H1 (cell line): ENCODE data around the gene PCNX4. TPM values are rescaled to one million over a fixed set of nuclear protein-coding genes. Genes with fewer than 3 reads are reported as not detected.

Experiments used
- CTCF ChIA-PET: fragments of 300-600 bp; sonication (Branson Sonifier 250); formaldehyde crosslinking; loops from one replicate; lab custom pipeline; 2021; ENCODE audit not compliant: partially characterized antibody; lab: Charles Lee
- POLR2A ChIA-PET: fragments of 300-600 bp; sonication (Branson Sonifier 250); formaldehyde crosslinking; loops from one replicate; lab custom pipeline; 2021; ENCODE audit warnings: inconsistent platforms; ENCODE audit not compliant: partially characterized antibody; lab: Charles Lee
- DNase-seq, 2 experiments: peaks; one replicate each; pipeline versions ENCODE4 v3.0.0 to v3.0.0-alpha.2; 2010 to 2022; ENCODE audit warnings: low spot score in 2 of 2, low read depth in 1 of 2, mixed read lengths in 1 of 2
- FAIRE-seq: peaks from 2 replicates; lab custom pipeline; 2011; peaks lifted over from hg19 to GRCh38; lab: Jason Lieb, UNC
- H2AFZ ChIP-seq: 2 replicates; pipeline ENCODE4 v1.8.1; 2012; ENCODE audit warnings: low read length, inconsistent platforms
- H2AK5ac ChIP-seq: 2 replicates; pipeline ENCODE4 v1.6.1; 2013; ENCODE audit warnings: low read depth, low read length
- H2BK120ac ChIP-seq: replicated peaks from 2 replicates; pipeline ENCODE3; 2013; ENCODE audit warnings: low read depth, low read length, inconsistent platforms
- H2BK12ac ChIP-seq: 2 replicates; pipeline ENCODE4 v1.6.1; 2013; ENCODE audit warnings: low read depth, low read length
- H2BK15ac ChIP-seq: 2 replicates; pipeline ENCODE4 v1.6.1; 2013; ENCODE audit warnings: low read length
- H2BK20ac ChIP-seq: 2 replicates; pipeline ENCODE4 v1.6.1; 2013; ENCODE audit warnings: low read length
- H2BK5ac ChIP-seq: 2 replicates; pipeline ENCODE4 v1.6.1; 2013; ENCODE audit warnings: low read depth, low read length
- H3K14ac ChIP-seq: 2 replicates; pipeline ENCODE4 v1.6.1; 2013; ENCODE audit warnings: inconsistent platforms; ENCODE audit not compliant: insufficient read length
- H3K18ac ChIP-seq: 2 replicates; pipeline ENCODE4 v1.6.1; 2013; ENCODE audit warnings: low read length; ENCODE audit errors: extremely low read depth
- H3K23ac ChIP-seq: 2 replicates; pipeline ENCODE4 v1.6.1; 2013; ENCODE audit warnings: inconsistent platforms; ENCODE audit not compliant: insufficient read length
- H3K23me2 ChIP-seq: 2 replicates; pipeline ENCODE4 v1.6.1; 2013; ENCODE audit warnings: low read depth, low read length
- H3K27ac ChIP-seq: 2 replicates; pipeline ENCODE4 v1.6.1; 2011; ENCODE audit warnings: low read depth, low read length, inconsistent platforms
- H3K27me3 ChIP-seq, 4 experiments: replicated peaks in 1 of 4; 1 replicate in 1 of 4; 2 replicates in 3 of 4; pipeline versions ENCODE4 v1.6.1 to v1.8.1; 2011 to 2013; ENCODE audit warnings: low read length in 3 of 4, mild to moderate bottlenecking in 3 of 4, inconsistent platforms in 2 of 4, mixed read lengths in 2 of 4, moderate library complexity in 1 of 4; ENCODE audit not compliant: control insufficient read depth in 3 of 4, insufficient read depth in 3 of 4; ENCODE audit errors: extremely low read depth in 1 of 4
- H3K36me3 ChIP-seq, 4 experiments: 2 replicates each; pipeline versions ENCODE4 v1.6.1 to v1.8.1; 2011 to 2013; ENCODE audit warnings: mild to moderate bottlenecking in 4 of 4, low read length in 3 of 4, moderate library complexity in 2 of 4, control low read depth in 1 of 4, inconsistent platforms in 1 of 4; ENCODE audit not compliant: insufficient read depth in 4 of 4, control insufficient read depth in 2 of 4
- H3K4ac ChIP-seq: replicated peaks from 2 replicates; pipeline ENCODE3; 2013; ENCODE audit warnings: low read length, low read depth, mixed read lengths, inconsistent platforms; ENCODE audit not compliant: insufficient read length
- H3K4me1 ChIP-seq, 4 experiments: replicated peaks in 1 of 4; 1 replicate in 1 of 4; 2 replicates in 3 of 4; pipeline versions ENCODE4 v1.6.1 to v1.8.1; 2011 to 2013; ENCODE audit warnings: low read length in 3 of 4, inconsistent platforms in 2 of 4, mixed read lengths in 1 of 4; ENCODE audit not compliant: insufficient read depth in 4 of 4, control insufficient read depth in 3 of 4
- H3K4me2 ChIP-seq, 2 experiments: 2 replicates each; pipeline versions ENCODE4 v1.6.1 to v1.8.1; 2011 to 2013; ENCODE audit warnings: low read depth in 2 of 2, low read length in 2 of 2, control low read depth in 1 of 2, inconsistent platforms in 1 of 2, mild to moderate bottlenecking in 1 of 2; ENCODE audit not compliant: insufficient read depth in 1 of 2
- H3K4me3 ChIP-seq, 4 experiments: fragments of 200-600, 300-600 bp in 1 of 4; sonication (generic), shearing (Covaris generic), sonication (Bioruptor Twin) in 1 of 4; 2 replicates each; pipeline versions ENCODE4 v1.5.1 to v1.8.1; 2011 to 2016; ENCODE audit warnings: low read length in 4 of 4, low read depth in 3 of 4, control low read depth in 2 of 4, inconsistent platforms in 2 of 4, mild to moderate bottlenecking in 2 of 4, mixed read lengths in 1 of 4, moderate library complexity in 1 of 4; ENCODE audit not compliant: insufficient read depth in 2 of 4; ENCODE audit errors: extremely low read depth in 1 of 4
- H3K56ac ChIP-seq: replicated peaks from 2 replicates; pipeline ENCODE3; 2013; ENCODE audit warnings: low read depth, mild to moderate bottlenecking, mixed read lengths, low read length, inconsistent platforms; ENCODE audit not compliant: insufficient read length
- H3K79me1 ChIP-seq: 2 replicates; pipeline ENCODE4 v1.6.1; 2013; ENCODE audit warnings: low read depth, low read length, control low read depth
- H3K79me2 ChIP-seq, 2 experiments: 2 replicates each; pipeline versions ENCODE4 v1.6.1 to v1.8.1; 2012 to 2013; ENCODE audit warnings: low read length in 2 of 2, mild to moderate bottlenecking in 2 of 2, inconsistent platforms in 1 of 2; ENCODE audit not compliant: insufficient read depth in 2 of 2, control insufficient read depth in 1 of 2
- H3K9ac ChIP-seq, 4 experiments: replicated peaks in 1 of 4; 1 replicate in 1 of 4; 2 replicates in 3 of 4; pipeline versions ENCODE4 v1.6.1 to v1.8.1; 2011 to 2013; ENCODE audit warnings: low read depth in 3 of 4, low read length in 3 of 4, control low read depth in 2 of 4, mild to moderate bottlenecking in 2 of 4, moderate library complexity in 2 of 4, inconsistent platforms in 1 of 4; ENCODE audit errors: extremely low read depth in 1 of 4
- H3K9me3 ChIP-seq, 2 experiments: 2 replicates each; pipeline versions ENCODE4 v1.6.1 to v1.8.1; 2012 to 2013; ENCODE audit warnings: mild to moderate bottlenecking in 2 of 2, moderate library complexity in 2 of 2, control low read depth in 1 of 2, inconsistent platforms in 1 of 2, low read depth in 1 of 2, low read length in 1 of 2, mixed read lengths in 1 of 2; ENCODE audit not compliant: insufficient read depth in 2 of 2
- H4K20me1 ChIP-seq, 2 experiments: replicated peaks in 1 of 2; 2 replicates each; pipeline versions ENCODE3 to v1.8.1; 2011 to 2013; ENCODE audit warnings: inconsistent platforms in 2 of 2, low read length in 2 of 2, mild to moderate bottlenecking in 1 of 2; ENCODE audit not compliant: insufficient read depth in 2 of 2, control insufficient read depth in 1 of 2
- H4K5ac ChIP-seq: 2 replicates; pipeline ENCODE4 v1.6.1; 2013; ENCODE audit warnings: low read length, low read depth, mixed read lengths, inconsistent platforms; ENCODE audit not compliant: insufficient read length
- H4K8ac ChIP-seq: 2 replicates; pipeline ENCODE4 v1.8.0; 2013; ENCODE audit warnings: mild to moderate bottlenecking, moderate library complexity, low read length, inconsistent platforms; ENCODE audit not compliant: insufficient read depth; ENCODE audit errors: extremely low read depth
- H4K91ac ChIP-seq: replicated peaks from 2 replicates; pipeline ENCODE3; 2013; ENCODE audit warnings: low read length, mixed read lengths, inconsistent platforms; ENCODE audit not compliant: insufficient read length
- ATF2 ChIP-seq: IDR thresholded peaks from 2 replicates; pipeline ENCODE4 v1.6.1; 2012; ENCODE audit warnings: low read length, inconsistent platforms
- CBX8 ChIP-seq: fragments of 300-800, 300-1000 bp; sonication (generic); IDR thresholded peaks from 2 replicates; pipeline ENCODE4 v1.7.1; 2016; ENCODE audit warnings: low read depth, low read length, borderline replicate concordance
- CTCF ChIP-seq, 3 experiments: IDR thresholded peaks; 1 replicate in 2 of 3; 2 replicates in 1 of 3; pipeline versions ENCODE4 v1.5.1 to v1.6.1; 2011; ENCODE audit warnings: low read length in 3 of 3, mild to moderate bottlenecking in 3 of 3, inconsistent platforms in 2 of 3, low read depth in 1 of 3, moderate library complexity in 1 of 3; ENCODE audit not compliant: insufficient read depth in 1 of 3; ENCODE audit errors: control extremely low read depth in 1 of 3
- EGR1 ChIP-seq: IDR thresholded peaks from 2 replicates; pipeline ENCODE4 v1.6.1; 2011; ENCODE audit warnings: low read depth, low read length, borderline replicate concordance
- JUND ChIP-seq: IDR thresholded peaks from 2 replicates; pipeline ENCODE4 v1.6.1; 2011; ENCODE audit warnings: mild to moderate bottlenecking, improper control_type of control experiment, low read length
- POLR2AphosphoS5 ChIP-seq: IDR thresholded peaks from 2 replicates; pipeline ENCODE4 v1.6.1; 2011; ENCODE audit warnings: low read depth, low read length
- RFX5 ChIP-seq: IDR thresholded peaks from 2 replicates; pipeline ENCODE4 v1.6.1; 2011; ENCODE audit warnings: low read depth, low read length, improper control_type of control experiment, borderline replicate concordance
- SUZ12 ChIP-seq: fragments of 200-600 bp; sonication (generic); IDR thresholded peaks from 2 replicates; pipeline ENCODE4 v1.6.1; 2012; ENCODE audit warnings: mild to moderate bottlenecking, inconsistent platforms, low read length, moderate library complexity, mixed read lengths
- TAF1 ChIP-seq: IDR thresholded peaks from 2 replicates; pipeline ENCODE4 v1.6.1; 2011; ENCODE audit warnings: mild to moderate bottlenecking, low read depth, low read length
- ZNF274 ChIP-seq: IDR thresholded peaks from 2 replicates; pipeline ENCODE4 v1.7.0; 2012; ENCODE audit warnings: low read length, borderline replicate concordance; ENCODE audit errors: extremely low read depth
- WGBS, 2 experiments: shearing (Covaris generic) in 1 of 2; methylation state at CpG; one replicate each; pipeline versions ENCODE4 v1.1.6 to v1.1.7; 2013 to 2015; ENCODE audit warnings: low lambda C conversion rate in 2 of 2, mixed read lengths in 2 of 2, inconsistent platforms in 1 of 2, low coverage in 1 of 2, missing lambda C conversion rate in 1 of 2; ENCODE audit not compliant: insufficient replicate concordance in 2 of 2, insufficient coverage in 1 of 2, insufficient read length in 1 of 2; ENCODE audit errors: extremely low coverage in 1 of 2, missing lambda C conversion rate in 1 of 2; 5-methylcytosine and 5-hydroxymethylcytosine counted together
- polyA plus RNA-seq, 7 experiments: library from polyadenylated mRNA; depleted of rRNA in 3 of 7; stranded (reverse) in 5 of 7; unstranded in 2 of 7; fragments of >200 nt in 5 of 7; fragments of 200-250 nt in 2 of 7; gene quantifications; 1 replicate in 5 of 7; 2 replicates in 1 of 7; 4 replicates in 1 of 7; pipeline versions ENCODE4 v1.2.1 to v1.2.3, GENCODE V29; 2011 to 2013; ENCODE audit warnings: missing spikeins in 2 of 7, mixed read lengths in 2 of 7
- total RNA-seq: library from RNA; stranded (reverse); fragmentation: NEBNext Ultra II Directional; extraction: Animal tissue kit (Norgen Biotek cat#: 25700); gene quantifications from 2 replicates; pipeline ENCODE4 v1.2.1, GENCODE V29; 2021

The PCNX4 gene
- total and polyA plus RNA-seq, 2 of the 8 experiments (the other 6 are each of a cell fraction or from before 2014, with no cell fraction given), result 28.4 to 35.5 TPM

- no peak overlapping the region for H4K91ac ChIP-seq
- H3K9ac ChIP-seq, result no peak overlapping the region
- H4K5ac ChIP-seq, result no peak overlapping the region
- H3K23me2 ChIP-seq, result no peaks in the 10 kb centered on the region
- WGBS, 2 experiments, result 82% methylated on average over 2 of the region's 2 CpGs; no CpG with 5 or more reads in 1 of the 2 experiments
- no peak overlapping the region for H3K56ac ChIP-seq
- ChIA-PET POLR2A (no interaction called here), CTCF (no interaction called here)
- no peak overlapping the region for H4K8ac ChIP-seq
- H3K4me2 ChIP-seq, result no peak overlapping the region
- no peak overlapping the region for H2BK20ac ChIP-seq
- H4K20me1 ChIP-seq, result peaks cover 3 to 7% of the 10 kb centered on the region in 2 experiments
- DNase-seq (no peak), FAIRE-seq (no peak)
- no peak overlapping the region for H3K14ac ChIP-seq
- no peak overlapping the region for H2AFZ ChIP-seq
- no peaks in the 10 kb centered on the region for H3K27me3 ChIP-seq
- no peak overlapping the region for H2BK120ac ChIP-seq
- H2BK15ac ChIP-seq, result no peak overlapping the region
- H3K18ac ChIP-seq, result no peak overlapping the region
- H3K36me3 ChIP-seq, result peaks cover 0 to 7% (median 2%) of the 10 kb centered on the region in 4 experiments; a peak in 2 of 8 replicates
- no peak overlapping the region for H2BK12ac ChIP-seq
- no peak overlapping the region for H3K27ac ChIP-seq
- no peak overlapping the region for H2BK5ac ChIP-seq
- no peak overlapping the region for H2AK5ac ChIP-seq
- H3K79me1 ChIP-seq, result no peaks in the 10 kb centered on the region
- H3K4me3 ChIP-seq, result no peak overlapping the region
- no peaks in the 10 kb centered on the region for H3K9me3 ChIP-seq
- no peak overlapping the region for H3K23ac ChIP-seq
- H3K4me1 ChIP-seq, result no peaks in the 10 kb centered on the region
- no peak overlapping the region for H3K4ac ChIP-seq
- peaks cover 0 to 85% of the 10 kb centered on the region in 2 experiments; a peak in 3 of 4 replicates for H3K79me2 ChIP-seq
- TF ChIP-seq ZNF274 (no peak), EGR1 (no peak), RFX5 (no peak), ATF2 (no peak), SUZ12 (no peak), POLR2AphosphoS5 (no peak), CTCF (IDR thresholded peaks at IDR 0.05; ENCODE audit: control extremely low read depth in 1 of 3, insufficient read depth in 1 of 3, low read depth in 1 of 3, low read length in 3 of 3) (no peak), CBX8 (no peak), TAF1 (no peak), JUND (no peak)
These were observed 10.7 kb downstream of the PCNX4 start for GRCh38 chr14:60102389-60102788.
